NCI-H748 treated with DMSO at 0.1 percent for 48 hours (cell line): ENCODE results near the gene CES2.
"Not testable (repeated sequence)": the region's sequence is repeated elsewhere in the genome, so short reads cannot be mapped to it uniquely, and the experiment has no call there.

ENCODE experiments used
- DNase-seq: peaks from one replicate; lab custom pipeline; 2025; lab: John Stamatoyannopoulos, UW

Gene CES2

DNA sequence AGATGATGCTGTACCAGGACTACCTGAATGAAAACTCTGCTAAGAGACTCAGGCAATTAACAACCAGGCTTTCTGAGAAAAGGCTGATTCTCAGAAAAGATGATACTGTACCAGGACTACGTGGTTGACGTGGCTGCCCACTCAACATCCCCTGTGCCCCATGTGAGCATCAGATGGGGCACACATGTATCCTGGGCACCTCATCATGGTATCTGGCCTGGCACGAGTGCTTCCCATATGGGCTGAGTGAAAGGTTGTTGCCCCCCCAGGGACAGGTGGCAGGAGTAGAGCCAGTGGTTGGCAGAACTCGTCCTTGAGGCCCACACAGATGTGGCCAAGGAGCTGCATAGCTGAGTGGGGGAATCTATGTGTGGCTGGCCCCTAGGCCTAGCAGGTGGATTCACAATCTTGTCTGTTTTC lies 49.6 kb downstream of the CES2 start:
- DNase-seq = no peak

DNA sequence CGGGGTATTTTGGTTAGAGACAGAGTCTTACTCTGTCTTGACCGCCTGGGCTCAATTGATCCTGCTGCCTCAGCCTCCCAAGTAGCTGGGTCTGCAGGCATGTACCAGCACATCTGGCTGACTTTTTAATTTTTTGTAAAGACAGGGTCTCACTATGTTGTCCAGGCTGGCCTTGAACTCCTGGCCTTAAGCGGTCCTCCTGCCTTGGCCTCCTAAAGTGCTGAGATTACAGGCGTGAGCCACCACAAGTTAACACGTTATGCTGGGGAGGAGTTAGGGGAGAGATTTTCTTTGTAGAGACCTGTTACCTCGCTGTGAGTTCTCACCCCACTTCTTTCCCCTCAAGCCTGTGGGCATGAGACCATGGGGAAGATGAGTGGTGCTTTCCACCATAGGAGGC lies 51.2 kb downstream of the CES2 start:
- DNase-seq = no peak

DNA sequence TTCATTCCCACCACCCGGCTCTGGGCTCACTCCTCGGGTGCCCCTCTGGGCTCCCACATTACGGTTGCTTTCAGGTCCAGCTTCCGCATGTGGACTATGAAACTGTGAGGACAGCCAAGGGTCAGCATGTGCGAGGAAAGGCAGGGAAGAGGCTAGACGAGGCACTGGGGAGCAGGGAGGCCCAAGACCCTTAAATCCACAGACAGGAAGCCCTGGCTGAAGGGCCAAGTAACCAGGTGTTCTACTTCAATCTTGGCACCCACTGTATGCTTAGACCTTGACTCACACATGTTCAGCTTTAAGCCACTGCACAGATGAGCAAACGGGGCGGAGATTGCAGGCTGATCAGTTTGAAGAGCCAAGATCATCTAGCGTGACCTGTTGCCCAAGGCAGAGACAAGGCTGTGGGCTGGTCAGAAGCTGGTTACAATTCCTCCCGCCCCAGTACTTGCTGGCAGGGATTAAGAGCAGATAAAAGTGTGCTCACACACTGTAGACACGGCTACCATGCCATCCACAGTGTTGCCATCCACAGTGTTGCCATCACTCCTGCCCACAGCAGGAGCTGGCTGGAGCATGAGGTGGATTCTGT lies 53.0 kb downstream of the CES2 start, which contains the start of gene CES4A:
CES4A (plus strand) TSS at position 393 of the 592 bp plus-strand sequence; CDS start at position 577, 184 bp downstream.
- DNase-seq = no peak

DNA sequence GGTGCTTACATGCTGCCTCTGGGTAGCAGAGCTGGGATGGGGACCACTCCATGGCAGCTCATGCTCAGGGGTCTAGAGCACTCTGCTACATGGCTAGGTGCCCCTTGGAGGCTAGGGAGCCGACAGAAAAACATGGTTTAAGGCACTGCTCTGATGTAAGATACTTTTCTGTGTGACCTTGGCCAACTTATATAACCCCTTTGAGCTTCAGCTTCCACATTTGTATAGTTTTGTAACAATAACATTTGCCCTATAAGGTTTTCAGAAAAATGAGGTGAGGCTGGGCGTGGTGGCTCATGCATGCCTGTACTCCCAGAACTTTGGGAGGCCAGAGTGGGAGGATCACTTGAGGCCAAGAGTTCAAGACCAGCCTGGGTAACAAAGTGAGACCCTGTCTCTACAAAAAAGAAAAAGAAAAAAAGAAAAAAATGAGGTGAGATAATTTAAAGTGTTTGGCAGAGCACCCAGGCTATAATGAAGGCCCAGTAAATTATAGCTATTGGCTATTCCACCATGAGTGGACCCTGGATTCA lies 56.3 kb downstream of the CES2 start:
- no peak for DNase-seq

DNA sequence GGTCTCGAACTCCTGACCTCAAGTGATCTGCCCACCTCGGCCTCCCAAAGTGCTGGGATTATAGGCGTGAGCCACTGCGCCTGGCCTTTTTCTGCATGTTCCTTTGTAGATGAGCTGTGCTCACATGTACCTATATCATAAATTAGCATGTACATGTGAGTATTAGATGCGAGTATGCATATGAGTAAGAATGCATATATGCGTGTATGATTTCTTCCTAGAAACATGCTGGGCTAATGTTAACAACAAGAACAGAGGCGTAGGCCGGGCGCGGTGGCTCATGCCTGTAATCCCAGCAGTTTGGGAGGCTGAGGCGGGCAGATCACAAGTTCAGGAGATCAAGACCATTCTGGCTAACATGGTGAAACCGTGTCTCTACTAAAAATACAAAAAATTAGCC lies 58.2 kb downstream of the CES2 start:
- not testable (repeated sequence) for DNase-seq
